ENCODE measurements around the gene GRIK3. TPM values are rescaled to one million over a fixed set of nuclear protein-coding genes. Genes with fewer than 3 reads are reported as not detected.

GRIK3 gene
- total RNA-seq, 1 donor from 2014 or later, result not detected

- H3K4me1 Mint-ChIP-seq (ENCODE audit: unreplicated experiment), result no peaks in the 10 kb centered on the region
- no peaks in the 10 kb centered on the region for H3K27me3 Mint-ChIP-seq (ENCODE audit: unreplicated experiment)
- no peak overlapping the region for H3K27ac Mint-ChIP-seq (ENCODE audit: unreplicated experiment)
- no peak for TF ChIP-seq CTCF (IDR thresholded peaks at IDR 0.05)
- no peak for DNase-seq (ENCODE audit: extremely low spot score, unreplicated experiment)
- no peak overlapping the region for H3K4me3 Mint-ChIP-seq (ENCODE audit: unreplicated experiment)
- H3K9me3 Mint-ChIP-seq (ENCODE audit: unreplicated experiment), result no peaks in the 10 kb centered on the region
- no peaks in the 10 kb centered on the region for H3K36me3 Mint-ChIP-seq (ENCODE audit: unreplicated experiment)
Observed at GRCh38 chr1:36851087-36851486, 183.2 kb downstream of the GRIK3 start.

GRCh38 chr1:36849956-36850355, 184.4 kb downstream of the GRIK3 start:
- Mint-ChIP-seq H3K4me3 (ENCODE audit: unreplicated experiment) (no peak overlapping the region), H3K27ac (ENCODE audit: unreplicated experiment) (no peak overlapping the region), H3K36me3 (ENCODE audit: unreplicated experiment) (no peaks in the 10 kb centered on the region), H3K9me3 (ENCODE audit: unreplicated experiment) (no peaks in the 10 kb centered on the region), H3K27me3 (ENCODE audit: unreplicated experiment) (no peaks in the 10 kb centered on the region), H3K4me1 (ENCODE audit: unreplicated experiment) (no peaks in the 10 kb centered on the region)
- DNase-seq (ENCODE audit: extremely low spot score, unreplicated experiment), result no peak
- TF ChIP-seq CTCF (IDR thresholded peaks at IDR 0.05), result no peak

- no peaks in the 10 kb centered on the region for H3K36me3 Mint-ChIP-seq (ENCODE audit: unreplicated experiment)
- no peak overlapping the region for H3K4me3 Mint-ChIP-seq (ENCODE audit: unreplicated experiment)
- no peak overlapping the region for H3K27ac Mint-ChIP-seq (ENCODE audit: unreplicated experiment)
- no peaks in the 10 kb centered on the region for H3K4me1 Mint-ChIP-seq (ENCODE audit: unreplicated experiment)
- DNase-seq (ENCODE audit: extremely low spot score, unreplicated experiment), result no peak
- no peak for TF ChIP-seq CTCF (IDR thresholded peaks at IDR 0.05)
- no peaks in the 10 kb centered on the region for H3K9me3 Mint-ChIP-seq (ENCODE audit: unreplicated experiment)
- H3K27me3 Mint-ChIP-seq (ENCODE audit: unreplicated experiment), result no peaks in the 10 kb centered on the region
Observed at GRCh38 chr1:36847761-36848160, 186.6 kb downstream of the GRIK3 start.

- H3K27ac Mint-ChIP-seq (ENCODE audit: unreplicated experiment), result no peak overlapping the region
- DNase-seq (ENCODE audit: extremely low spot score, unreplicated experiment), result no peak
- no peaks in the 10 kb centered on the region for H3K27me3 Mint-ChIP-seq (ENCODE audit: unreplicated experiment)
- no peaks in the 10 kb centered on the region for H3K36me3 Mint-ChIP-seq (ENCODE audit: unreplicated experiment)
- H3K4me3 Mint-ChIP-seq (ENCODE audit: unreplicated experiment), result no peak overlapping the region
- no peaks in the 10 kb centered on the region for H3K4me1 Mint-ChIP-seq (ENCODE audit: unreplicated experiment)
- no peak for TF ChIP-seq CTCF (IDR thresholded peaks at IDR 0.05)
- H3K9me3 Mint-ChIP-seq (ENCODE audit: unreplicated experiment), result no peaks in the 10 kb centered on the region
Observed at GRCh38 chr1:36847186-36847585, 187.1 kb downstream of the GRIK3 start.

GRCh38 chr1:36846357-36846756, 188.0 kb downstream of the GRIK3 start:
- no peaks in the 10 kb centered on the region for H3K4me1 Mint-ChIP-seq (ENCODE audit: unreplicated experiment)
- H3K27ac Mint-ChIP-seq (ENCODE audit: unreplicated experiment), result no peak overlapping the region
- TF ChIP-seq CTCF (IDR thresholded peaks at IDR 0.05), result no peak
- H3K27me3 Mint-ChIP-seq (ENCODE audit: unreplicated experiment), result no peaks in the 10 kb centered on the region
- no peak overlapping the region for H3K4me3 Mint-ChIP-seq (ENCODE audit: unreplicated experiment)
- H3K36me3 Mint-ChIP-seq (ENCODE audit: unreplicated experiment), result no peaks in the 10 kb centered on the region
- no peaks in the 10 kb centered on the region for H3K9me3 Mint-ChIP-seq (ENCODE audit: unreplicated experiment)
- no peak for DNase-seq (ENCODE audit: extremely low spot score, unreplicated experiment)
